ENCODE measurements around the gene ZNF747.
"Not testable (repeated sequence)": the region's sequence is repeated elsewhere in the genome, so short reads cannot be mapped to it uniquely, and the experiment has no call there.

ZNF747 gene

DNA sequence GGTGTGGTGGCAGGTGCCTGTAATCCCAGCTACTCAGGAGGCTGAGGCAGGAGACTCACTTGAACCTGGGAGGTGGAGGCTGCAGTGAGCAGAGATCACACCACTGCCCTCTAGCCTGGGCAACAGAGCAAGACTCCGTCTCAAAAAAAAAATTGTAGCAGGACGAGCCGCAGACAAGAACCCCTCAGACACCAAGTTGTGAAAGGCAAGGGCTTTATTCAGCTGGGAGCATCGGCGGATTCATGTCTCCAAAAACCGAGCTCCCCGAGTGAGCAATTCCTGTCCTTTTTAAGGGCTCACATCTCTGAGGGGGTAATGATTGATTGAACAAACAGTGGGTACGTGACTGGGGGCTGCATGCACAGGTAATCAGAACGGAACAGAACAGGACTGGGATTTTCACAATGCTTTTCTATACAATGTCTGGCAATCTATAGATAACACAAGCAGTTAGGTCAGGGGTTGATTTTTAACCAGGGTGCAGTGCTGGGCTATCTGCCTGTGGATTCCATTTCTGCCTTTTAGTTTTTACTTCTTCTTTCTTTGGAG, 6.3 kb upstream of the ZNF747 start:
- not testable (repeated sequence) for H2AFZ ChIP-seq (ENCODE audit: low read length, unreplicated experiment)

DNA sequence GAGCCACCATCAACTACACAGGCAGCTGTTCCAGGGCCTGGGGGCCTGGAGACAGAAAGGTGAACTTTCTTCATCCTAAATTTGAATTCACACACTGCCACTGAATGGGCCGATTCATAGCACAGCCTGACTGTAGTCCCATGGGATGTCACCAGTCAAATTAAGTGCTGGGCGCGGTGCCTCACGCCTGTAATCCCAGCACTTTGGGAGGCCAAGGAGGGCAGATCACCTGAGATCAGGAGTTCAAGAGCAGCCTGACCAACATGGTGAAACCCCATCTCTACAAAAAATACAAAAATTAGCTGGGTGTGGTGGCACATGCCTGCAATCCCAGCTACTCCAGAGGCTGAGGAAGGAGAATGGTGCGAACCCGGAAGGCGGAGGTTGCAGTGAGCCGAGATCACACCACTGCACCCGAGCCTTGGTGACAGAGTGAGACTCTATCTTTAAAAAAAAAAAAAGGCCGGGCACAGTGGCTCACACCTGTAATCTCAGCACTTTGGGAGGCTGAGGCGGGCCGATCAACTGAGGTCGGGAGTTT, 5.4 kb upstream of the ZNF747 start:
- H3K27me3 ChIP-seq (ENCODE audit: insufficient read depth, low read length); H3K4me3 ChIP-seq (ENCODE audit: low read depth, low read length); H3K4me1 ChIP-seq (ENCODE audit: control insufficient read depth, insufficient read depth, low read length, unreplicated experiment); H3K36me3 ChIP-seq (ENCODE audit: insufficient read depth, low read length); H2AFZ ChIP-seq (ENCODE audit: low read length, unreplicated experiment); H3K79me2 ChIP-seq (ENCODE audit: control insufficient read depth, insufficient read depth, low read length, unreplicated experiment); H3K27ac ChIP-seq (ENCODE audit: low read depth, low read length): not testable (repeated sequence)

More for the DNA sequence above, 6.3 kb upstream of the ZNF747 start:
- not testable (repeated sequence) for H3K4me1 ChIP-seq (ENCODE audit: control insufficient read depth, insufficient read depth, low read length, unreplicated experiment); H3K27ac ChIP-seq (ENCODE audit: low read depth, low read length); H3K4me3 ChIP-seq (ENCODE audit: low read depth, low read length); H3K79me2 ChIP-seq (ENCODE audit: control insufficient read depth, insufficient read depth, low read length, unreplicated experiment); H3K36me3 ChIP-seq (ENCODE audit: insufficient read depth, low read length); H3K27me3 ChIP-seq (ENCODE audit: insufficient read depth, low read length)

DNA sequence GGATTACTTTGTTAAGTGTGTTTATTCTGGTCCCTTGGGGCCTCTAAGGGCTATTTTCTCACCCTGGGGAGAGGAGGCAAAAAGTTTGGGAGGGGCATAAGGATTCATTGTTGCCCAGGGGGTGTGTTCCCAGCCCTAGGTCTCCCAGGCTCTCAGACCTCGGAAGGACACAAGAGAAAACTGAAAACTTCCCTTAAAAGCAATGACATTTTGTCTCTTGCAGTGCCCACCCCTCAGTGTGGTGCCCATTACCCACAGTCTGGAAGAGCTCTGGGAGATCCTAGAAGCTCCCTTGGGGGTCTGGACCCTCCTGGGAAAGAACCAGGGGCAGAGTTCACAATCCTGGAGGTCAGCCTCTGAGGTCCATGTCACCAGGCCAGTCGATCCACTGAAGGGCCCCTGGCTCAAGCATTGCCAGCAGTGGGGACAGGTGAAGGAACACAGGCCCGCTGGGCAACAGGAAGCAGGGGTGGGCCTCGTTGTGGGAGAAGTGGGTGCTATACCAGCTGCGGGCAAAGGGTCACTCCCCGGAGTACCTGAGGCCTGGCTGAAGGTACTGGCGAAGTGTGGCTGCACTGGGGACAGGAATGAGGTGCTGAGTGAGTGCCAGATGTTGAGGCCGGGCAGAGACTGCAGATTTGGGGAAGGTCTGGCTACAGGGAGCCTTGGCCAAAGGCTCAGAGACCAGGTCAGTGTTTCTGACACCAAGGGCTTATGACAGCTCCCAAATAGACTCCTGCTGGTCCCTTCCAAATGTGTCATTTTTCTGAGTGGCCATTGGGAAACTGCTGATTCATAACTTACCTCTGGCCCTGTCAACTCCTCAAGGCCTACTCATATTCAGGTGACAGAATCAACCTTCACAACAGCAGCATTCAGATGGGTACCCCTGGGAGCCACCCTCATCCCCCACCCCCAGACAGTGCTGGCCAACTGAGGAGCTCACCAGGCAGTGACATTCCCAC, 4.6 kb upstream of the ZNF747 start:
- Histone ChIP-seq H3K4me3 (ENCODE audit: low read depth, low read length) (no peak overlapping the region), H3K36me3 (ENCODE audit: insufficient read depth, low read length) (no peaks in the 10 kb centered on the region), H3K4me1 (ENCODE audit: control insufficient read depth, insufficient read depth, low read length, unreplicated experiment) (peaks cover 9% of the 10 kb centered on the region), H2AFZ (ENCODE audit: low read length, unreplicated experiment) (no peak overlapping the region), H3K79me2 (ENCODE audit: control insufficient read depth, insufficient read depth, low read length, unreplicated experiment) (peaks cover 10% of the 10 kb centered on the region), H3K27ac (ENCODE audit: low read depth, low read length) (no peak overlapping the region), H3K27me3 (ENCODE audit: insufficient read depth, low read length) (no peaks in the 10 kb centered on the region)

DNA sequence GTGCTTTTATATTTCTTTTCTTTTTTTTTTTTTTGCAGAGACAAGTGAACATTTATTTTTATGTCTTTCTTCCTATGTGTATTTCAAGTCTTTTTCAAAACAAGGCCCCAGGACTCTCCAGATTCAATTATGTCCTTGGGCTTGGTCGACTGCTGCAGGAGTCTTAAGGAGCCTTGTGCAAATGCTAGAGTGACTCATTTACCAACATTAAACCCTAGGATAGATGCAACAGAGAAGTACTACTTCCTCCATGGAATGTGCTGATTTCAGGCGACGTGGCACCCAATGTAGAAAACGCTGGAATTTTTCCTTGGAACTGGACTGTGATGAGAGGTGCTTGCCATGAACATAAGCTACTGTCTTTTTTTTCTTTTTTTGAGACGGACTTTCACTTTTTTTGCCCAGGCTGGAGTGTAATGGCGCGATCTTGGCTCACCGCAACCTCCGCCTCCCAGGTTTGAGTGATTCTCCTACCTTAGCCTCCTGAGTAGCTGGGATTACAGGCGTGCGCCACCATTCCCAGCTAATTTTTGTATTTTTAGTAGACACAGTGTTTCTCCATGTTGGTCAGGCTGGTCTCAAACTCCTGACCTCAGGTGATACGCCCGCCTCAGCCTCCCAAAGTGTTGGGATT, 1.9 kb upstream of the ZNF747 start:
- H3K4me3 ChIP-seq (ENCODE audit: low read depth, low read length): peak overlapping the region; percentile 88
- H3K27me3 ChIP-seq (ENCODE audit: insufficient read depth, low read length); H3K4me1 ChIP-seq (ENCODE audit: control insufficient read depth, insufficient read depth, low read length, unreplicated experiment); H2AFZ ChIP-seq (ENCODE audit: low read length, unreplicated experiment); H3K36me3 ChIP-seq (ENCODE audit: insufficient read depth, low read length); H3K27ac ChIP-seq (ENCODE audit: low read depth, low read length): not testable (repeated sequence)
- H3K79me2 ChIP-seq (ENCODE audit: control insufficient read depth, insufficient read depth, low read length, unreplicated experiment): peaks cover 16% of the 10 kb centered on the region

DNA sequence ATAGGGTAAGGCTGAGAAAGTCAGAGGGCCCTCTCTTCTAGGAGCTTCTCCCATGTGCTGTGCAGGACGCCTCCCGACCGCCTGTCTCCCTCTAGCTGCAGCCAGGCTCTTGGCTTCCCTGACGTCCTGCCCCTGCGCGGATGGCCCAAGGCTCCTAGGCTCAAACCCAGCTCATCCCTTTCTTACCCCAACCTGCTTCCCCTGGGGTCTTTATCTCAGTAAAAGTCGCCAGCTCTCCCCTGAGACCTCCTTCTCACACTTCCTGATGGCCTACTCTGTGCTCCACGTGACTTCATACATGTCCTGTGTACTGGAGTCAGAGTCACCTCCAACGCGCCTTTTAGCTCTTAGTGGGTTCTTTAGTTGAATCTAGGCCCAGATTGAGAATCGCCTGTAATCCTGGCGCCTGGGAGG, 1.1 kb upstream of the ZNF747 start:
- Histone ChIP-seq H3K27me3 (ENCODE audit: insufficient read depth, low read length) (no peaks in the 10 kb centered on the region), H3K4me1 (ENCODE audit: control insufficient read depth, insufficient read depth, low read length, unreplicated experiment) (peaks cover 5% of the 10 kb centered on the region), H3K36me3 (ENCODE audit: insufficient read depth, low read length) (no peaks in the 10 kb centered on the region), H3K4me3 (ENCODE audit: low read depth, low read length) (peak overlapping the region; percentile 88), H3K79me2 (ENCODE audit: control insufficient read depth, insufficient read depth, low read length, unreplicated experiment) (peaks cover 16% of the 10 kb centered on the region), H2AFZ (ENCODE audit: low read length, unreplicated experiment) (peak overlapping the region; percentile 57), H3K27ac (ENCODE audit: low read depth, low read length) (peak overlapping the region; percentile 63)

DNA sequence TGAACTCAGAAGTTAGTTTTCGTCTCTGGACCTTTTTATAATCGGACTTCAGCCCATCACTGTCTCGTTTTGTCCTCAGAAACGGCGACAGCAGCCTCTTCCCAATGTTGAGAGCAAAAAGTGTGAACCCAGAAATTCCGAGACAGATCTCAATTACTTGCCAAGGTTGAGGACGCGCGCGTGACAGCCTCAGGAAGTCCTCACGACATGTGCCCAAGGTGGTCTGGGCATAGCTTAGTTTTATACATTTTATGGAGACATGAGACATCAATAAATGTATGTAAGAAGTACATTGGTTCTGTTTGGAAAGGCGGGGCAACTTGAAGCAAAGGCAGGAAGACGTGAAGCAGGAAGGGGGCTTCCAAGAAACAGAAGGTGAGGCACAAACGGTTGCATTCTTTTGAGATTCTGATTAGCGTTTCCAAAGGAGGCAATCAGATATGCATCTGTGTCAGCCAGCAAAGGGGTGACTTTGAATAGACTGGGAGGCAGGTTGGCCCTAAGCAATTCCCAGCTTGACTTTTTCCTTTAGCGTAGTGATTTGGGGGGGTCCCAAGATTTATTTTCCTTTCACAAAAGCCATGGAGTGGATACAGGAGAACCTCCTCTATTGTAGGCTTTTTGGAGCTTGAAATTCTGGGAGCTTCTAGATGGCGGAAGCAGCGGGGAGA, 583 bp upstream of the ZNF747 start:
- H3K79me2 ChIP-seq (ENCODE audit: control insufficient read depth, insufficient read depth, low read length, unreplicated experiment): peaks cover 16% of the 10 kb centered on the region

DNA sequence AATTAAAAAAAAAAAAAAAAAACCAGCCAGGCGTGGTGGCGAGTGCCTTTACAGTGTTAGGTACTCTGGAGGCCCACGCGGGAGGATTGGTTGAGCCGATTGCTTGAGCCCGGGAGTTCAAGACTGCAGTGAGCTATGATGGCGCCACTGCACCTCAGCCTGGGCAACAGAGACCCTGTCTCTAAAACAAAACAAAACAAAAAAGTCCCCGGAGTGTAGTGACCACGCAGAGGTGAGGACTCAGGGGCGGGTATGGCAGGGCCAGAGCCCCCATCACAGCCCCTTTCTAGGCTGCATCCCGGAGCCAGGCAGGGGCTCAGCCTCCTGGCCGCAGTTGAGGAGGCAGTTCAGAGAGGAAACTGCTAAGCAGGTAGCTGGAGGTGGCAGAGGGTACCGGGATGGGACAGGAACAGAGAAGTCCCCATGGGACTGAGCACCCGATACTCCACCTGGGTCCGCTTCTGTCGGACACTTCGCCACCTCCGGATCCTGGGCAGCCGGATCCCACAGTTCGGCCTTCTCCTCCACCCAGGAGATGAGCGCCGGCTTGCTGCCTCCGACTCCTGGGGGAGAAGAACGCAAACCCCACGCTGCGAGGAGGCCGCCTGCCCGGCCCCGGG, 800 bp downstream of the ZNF747 start:
- Histone ChIP-seq H2AFZ (ENCODE audit: low read length, unreplicated experiment) (peak overlapping the region; percentile 87), H3K27ac (ENCODE audit: low read depth, low read length) (peak overlapping the region; percentile 63), H3K79me2 (ENCODE audit: control insufficient read depth, insufficient read depth, low read length, unreplicated experiment) (peaks cover 16% of the 10 kb centered on the region), H3K27me3 (ENCODE audit: insufficient read depth, low read length) (no peaks in the 10 kb centered on the region), H3K4me3 (ENCODE audit: low read depth, low read length) (peak overlapping the region; percentile 88), H3K4me1 (ENCODE audit: control insufficient read depth, insufficient read depth, low read length, unreplicated experiment) (peaks cover 5% of the 10 kb centered on the region), H3K36me3 (ENCODE audit: insufficient read depth, low read length) (no peaks in the 10 kb centered on the region)

More for the DNA sequence above, 583 bp upstream of the ZNF747 start:
- Histone ChIP-seq H3K4me3 (ENCODE audit: low read depth, low read length) (peak overlapping the region; percentile 88), H3K4me1 (ENCODE audit: control insufficient read depth, insufficient read depth, low read length, unreplicated experiment) (peaks cover 5% of the 10 kb centered on the region), H3K27ac (ENCODE audit: low read depth, low read length) (peak overlapping the region; percentile 63), H3K27me3 (ENCODE audit: insufficient read depth, low read length) (no peaks in the 10 kb centered on the region), H3K36me3 (ENCODE audit: insufficient read depth, low read length) (no peaks in the 10 kb centered on the region), H2AFZ (ENCODE audit: low read length, unreplicated experiment) (peak overlapping the region; percentile 87)

DNA sequence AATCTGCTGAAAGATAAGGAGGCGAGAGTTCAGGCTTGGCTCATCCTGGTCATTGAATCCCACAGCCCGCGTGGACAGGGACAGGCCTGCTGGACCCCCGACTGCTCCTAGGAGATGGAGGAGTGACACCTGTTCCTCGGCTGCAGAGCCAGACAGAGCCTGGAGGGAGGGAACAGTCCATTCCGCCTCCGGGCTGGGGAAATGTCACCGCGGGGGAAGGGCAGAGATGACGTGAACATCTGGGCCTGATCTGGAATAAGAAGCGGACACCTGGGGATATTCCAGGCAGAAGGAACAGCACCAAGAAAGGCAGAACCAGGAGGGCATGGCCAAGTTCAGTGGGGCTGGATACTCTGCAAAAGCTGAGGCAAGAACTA, 1.5 kb downstream of the ZNF747 start:
- Histone ChIP-seq H3K27me3 (ENCODE audit: insufficient read depth, low read length) (no peaks in the 10 kb centered on the region), H3K27ac (ENCODE audit: low read depth, low read length) (no peak overlapping the region), H3K4me1 (ENCODE audit: control insufficient read depth, insufficient read depth, low read length, unreplicated experiment) (peaks cover 5% of the 10 kb centered on the region), H3K36me3 (ENCODE audit: insufficient read depth, low read length) (no peaks in the 10 kb centered on the region), H3K4me3 (ENCODE audit: low read depth, low read length) (peak overlapping the region; percentile 10; the same call in 1 of the 2 replicates), H2AFZ (ENCODE audit: low read length, unreplicated experiment) (no peak overlapping the region), H3K79me2 (ENCODE audit: control insufficient read depth, insufficient read depth, low read length, unreplicated experiment) (peaks cover 16% of the 10 kb centered on the region)

DNA sequence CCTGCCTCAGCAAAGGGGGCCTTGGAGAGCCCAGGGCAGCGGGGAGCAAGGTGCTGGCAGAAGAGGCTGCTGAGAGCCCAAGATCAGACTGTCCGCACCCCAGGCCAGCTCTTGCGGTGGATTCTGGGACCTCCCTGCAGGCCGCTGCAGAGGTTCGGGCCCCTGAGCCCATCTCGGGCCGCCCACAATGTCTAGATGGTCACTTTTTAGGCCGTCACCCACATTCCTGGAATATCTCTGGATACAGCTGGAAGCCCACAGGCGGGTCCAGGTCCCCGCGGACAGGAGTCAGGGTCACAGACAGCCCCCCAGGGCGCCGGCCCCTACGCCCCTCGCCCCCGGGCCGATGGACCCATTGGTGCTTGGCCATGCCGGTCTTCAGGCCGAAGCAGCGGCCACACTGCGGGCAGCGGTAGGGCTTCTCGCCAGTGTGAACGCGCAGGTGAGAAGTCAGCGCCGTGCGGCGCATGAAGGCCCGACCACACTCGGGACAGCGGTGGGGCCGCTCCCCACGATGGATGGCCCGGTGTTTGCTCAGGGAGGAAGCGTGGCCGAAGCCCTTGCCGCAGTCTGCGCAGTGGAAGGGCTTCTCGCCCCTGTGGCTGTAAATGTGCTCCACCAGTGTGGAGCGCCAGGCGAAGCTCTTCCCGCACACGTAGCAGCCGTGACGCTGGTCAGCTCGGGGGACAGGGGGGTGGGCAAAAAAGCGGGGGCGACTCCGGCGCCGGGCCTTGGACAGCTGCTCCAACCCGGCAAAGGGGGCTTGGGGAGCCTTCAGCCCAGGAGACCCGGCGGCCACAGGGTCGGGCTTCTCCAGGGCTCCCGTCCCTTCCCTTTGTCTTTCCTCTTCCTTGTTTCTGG, 2.1 kb downstream of the ZNF747 start:
- H3K4me1 ChIP-seq (ENCODE audit: control insufficient read depth, insufficient read depth, low read length, unreplicated experiment): peaks cover 10% of the 10 kb centered on the region
- H3K36me3 ChIP-seq (ENCODE audit: insufficient read depth, low read length): no peaks in the 10 kb centered on the region
- H3K27ac ChIP-seq (ENCODE audit: low read depth, low read length): no peak overlapping the region
- H2AFZ ChIP-seq (ENCODE audit: low read length, unreplicated experiment): no peak overlapping the region
- no peaks in the 10 kb centered on the region for H3K27me3 ChIP-seq (ENCODE audit: insufficient read depth, low read length)
- no peak overlapping the region for H3K4me3 ChIP-seq (ENCODE audit: low read depth, low read length)
- H3K79me2 ChIP-seq (ENCODE audit: control insufficient read depth, insufficient read depth, low read length, unreplicated experiment): peaks cover 16% of the 10 kb centered on the region
